ENCODE results near the gene KRT13.

Gene KRT13

GRCh38 chr17:41451154-41451728 is 54.2 kb downstream of the KRT13 start:
- TF ChIP-seq, protein P1, sequence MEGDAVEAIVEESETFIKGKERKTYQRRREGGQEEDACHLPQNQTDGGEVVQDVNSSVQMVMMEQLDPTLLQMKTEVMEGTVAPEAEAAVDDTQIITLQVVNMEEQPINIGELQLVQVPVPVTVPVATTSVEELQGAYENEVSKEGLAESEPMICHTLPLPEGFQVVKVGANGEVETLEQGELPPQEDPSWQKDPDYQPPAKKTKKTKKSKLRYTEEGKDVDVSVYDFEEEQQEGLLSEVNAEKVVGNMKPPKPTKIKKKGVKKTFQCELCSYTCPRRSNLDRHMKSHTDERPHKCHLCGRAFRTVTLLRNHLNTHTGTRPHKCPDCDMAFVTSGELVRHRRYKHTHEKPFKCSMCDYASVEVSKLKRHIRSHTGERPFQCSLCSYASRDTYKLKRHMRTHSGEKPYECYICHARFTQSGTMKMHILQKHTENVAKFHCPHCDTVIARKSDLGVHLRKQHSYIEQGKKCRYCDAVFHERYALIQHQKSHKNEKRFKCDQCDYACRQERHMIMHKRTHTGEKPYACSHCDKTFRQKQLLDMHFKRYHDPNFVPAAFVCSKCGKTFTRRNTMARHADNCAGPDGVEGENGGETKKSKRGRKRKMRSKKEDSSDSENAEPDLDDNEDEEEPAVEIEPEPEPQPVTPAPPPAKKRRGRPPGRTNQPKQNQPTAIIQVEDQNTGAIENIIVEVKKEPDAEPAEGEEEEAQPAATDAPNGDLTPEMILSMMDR (IDR thresholded peaks at IDR 0.05; ENCODE audit: low read depth, low read length, poor library complexity, severe bottlenecking): no peak
- no peak for TF ChIP-seq EZH2phosphoT487 (IDR thresholded peaks at IDR 0.05; ENCODE audit: borderline replicate concordance, low read length)
- no peak overlapping the region for H3K4me2 ChIP-seq (ENCODE audit: low read length)

More at GRCh38 chr17:41451154-41451728, 54.2 kb downstream of the KRT13 start:
- H3K4me1 ChIP-seq (ENCODE audit: control insufficient read depth, low read length): no peaks in the 10 kb centered on the region
- H3F3A ChIP-seq (ENCODE audit: control insufficient read depth, insufficient read depth): no peaks in the 10 kb centered on the region
- no peaks in the 10 kb centered on the region for H3K79me2 ChIP-seq (ENCODE audit: control insufficient read depth, low read length)
- H3K27ac ChIP-seq (ENCODE audit: low read depth, low read length): no peak overlapping the region
- no peaks in the 10 kb centered on the region for H3K9me2 ChIP-seq (replicated peaks; ENCODE audit: control insufficient read depth, low read length)
- no peaks in the 10 kb centered on the region for H3K9me3 ChIP-seq (ENCODE audit: control insufficient read depth, insufficient read depth, low read length)
- H3K4me3 ChIP-seq (ENCODE audit: low read length): no peak overlapping the region
- H4K20me1 ChIP-seq (ENCODE audit: control insufficient read depth, insufficient read depth, low read depth, low read length): no peaks in the 10 kb centered on the region
- H3K27me3 ChIP-seq (ENCODE audit: control insufficient read depth, low read length): peaks cover 5% of the 10 kb centered on the region
- H3K36me3 ChIP-seq (ENCODE audit: control insufficient read depth, low read length): no peaks in the 10 kb centered on the region

Measured in DOHH2 (cell line).